Glutamatergic neuron (in vitro differentiated cells): ENCODE measurements around the gene SHANK1. TPM values are rescaled to one million over a fixed set of nuclear protein-coding genes. Genes with fewer than 3 reads are reported as not detected.

ENCODE experiments used
- DNase-seq: peaks from one replicate; pipeline ENCODE4 v3.0.0; 2022
- H3K27ac Mint-ChIP-seq: one replicate; pipeline ENCODE4 v1.8.0; 2020; ENCODE audit warnings: mild to moderate bottlenecking, mixed read lengths, inconsistent platforms; ENCODE audit not compliant: unreplicated experiment
- H3K27me3 Mint-ChIP-seq: one replicate; pipeline ENCODE4 v1.8.0; 2020; ENCODE audit warnings: mild to moderate bottlenecking, moderate library complexity, mixed read lengths, inconsistent platforms; ENCODE audit not compliant: unreplicated experiment
- H3K36me3 Mint-ChIP-seq: one replicate; pipeline ENCODE4 v1.8.0; 2020; ENCODE audit warnings: mild to moderate bottlenecking, mixed read lengths, inconsistent platforms; ENCODE audit not compliant: unreplicated experiment
- H3K4me1 Mint-ChIP-seq: one replicate; pipeline ENCODE4 v1.8.0; 2020; ENCODE audit warnings: mild to moderate bottlenecking, low read depth, mixed read lengths, inconsistent platforms; ENCODE audit not compliant: unreplicated experiment
- H3K4me3 Mint-ChIP-seq: one replicate; pipeline ENCODE4 v1.8.0; 2020; ENCODE audit warnings: mild to moderate bottlenecking, mixed read lengths, inconsistent platforms; ENCODE audit not compliant: unreplicated experiment
- H3K9me3 Mint-ChIP-seq: one replicate; pipeline ENCODE4 v1.8.0; 2020; ENCODE audit warnings: mild to moderate bottlenecking, moderate library complexity, mixed read lengths, inconsistent platforms; ENCODE audit not compliant: unreplicated experiment
- total RNA-seq: library from RNA; stranded (reverse); fragmentation: NEBNext Ultra II Directional; extraction: Animal tissue kit (Norgen Biotek cat#: 25700); gene quantifications from one replicate; pipeline ENCODE4 v1.2.1, GENCODE V29; 2021; ENCODE audit not compliant: unreplicated experiment
- TF ChIP-seq, protein P1 (sequence below): fragments of 200-600 bp; sonication (generic); IDR thresholded peaks from one replicate; pipeline ENCODE4 v1.5.0; 2021; ENCODE audit not compliant: partially characterized antibody, unreplicated experiment

Gene SHANK1
- total RNA-seq, 1 donor from 2014 or later = 19.0 TPM

DNA sequence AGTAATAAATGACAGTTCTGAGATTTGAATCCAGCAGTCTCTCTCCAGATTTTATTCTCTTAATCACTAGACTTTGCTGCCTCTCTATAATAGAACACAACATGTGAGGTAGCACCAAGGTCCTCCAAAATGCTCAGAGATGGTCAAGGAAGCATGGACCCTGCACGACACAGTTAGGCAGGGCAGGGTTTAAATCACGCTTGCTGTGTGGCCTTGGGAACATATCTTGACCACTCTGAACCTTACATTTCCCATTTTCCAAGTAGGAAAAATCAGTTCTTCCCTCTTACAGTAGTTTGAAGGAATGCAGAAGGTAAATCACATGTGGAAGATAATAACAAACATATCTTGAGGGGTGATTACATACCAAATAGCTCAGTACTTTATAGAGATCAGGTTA, 86.2 kb downstream of the SHANK1 start:
- no peak for DNase-seq
- TF ChIP-seq, protein P1, sequence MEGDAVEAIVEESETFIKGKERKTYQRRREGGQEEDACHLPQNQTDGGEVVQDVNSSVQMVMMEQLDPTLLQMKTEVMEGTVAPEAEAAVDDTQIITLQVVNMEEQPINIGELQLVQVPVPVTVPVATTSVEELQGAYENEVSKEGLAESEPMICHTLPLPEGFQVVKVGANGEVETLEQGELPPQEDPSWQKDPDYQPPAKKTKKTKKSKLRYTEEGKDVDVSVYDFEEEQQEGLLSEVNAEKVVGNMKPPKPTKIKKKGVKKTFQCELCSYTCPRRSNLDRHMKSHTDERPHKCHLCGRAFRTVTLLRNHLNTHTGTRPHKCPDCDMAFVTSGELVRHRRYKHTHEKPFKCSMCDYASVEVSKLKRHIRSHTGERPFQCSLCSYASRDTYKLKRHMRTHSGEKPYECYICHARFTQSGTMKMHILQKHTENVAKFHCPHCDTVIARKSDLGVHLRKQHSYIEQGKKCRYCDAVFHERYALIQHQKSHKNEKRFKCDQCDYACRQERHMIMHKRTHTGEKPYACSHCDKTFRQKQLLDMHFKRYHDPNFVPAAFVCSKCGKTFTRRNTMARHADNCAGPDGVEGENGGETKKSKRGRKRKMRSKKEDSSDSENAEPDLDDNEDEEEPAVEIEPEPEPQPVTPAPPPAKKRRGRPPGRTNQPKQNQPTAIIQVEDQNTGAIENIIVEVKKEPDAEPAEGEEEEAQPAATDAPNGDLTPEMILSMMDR = no peak
- H3K4me1 Mint-ChIP-seq = peaks cover 1% of the 10 kb centered on the region
- no peak overlapping the region for H3K4me3 Mint-ChIP-seq
- H3K27me3 Mint-ChIP-seq = peaks cover 17% of the 10 kb centered on the region
- no peak overlapping the region for H3K27ac Mint-ChIP-seq
- peaks cover 20% of the 10 kb centered on the region for H3K36me3 Mint-ChIP-seq
- H3K9me3 Mint-ChIP-seq = peaks cover 19% of the 10 kb centered on the region

DNA sequence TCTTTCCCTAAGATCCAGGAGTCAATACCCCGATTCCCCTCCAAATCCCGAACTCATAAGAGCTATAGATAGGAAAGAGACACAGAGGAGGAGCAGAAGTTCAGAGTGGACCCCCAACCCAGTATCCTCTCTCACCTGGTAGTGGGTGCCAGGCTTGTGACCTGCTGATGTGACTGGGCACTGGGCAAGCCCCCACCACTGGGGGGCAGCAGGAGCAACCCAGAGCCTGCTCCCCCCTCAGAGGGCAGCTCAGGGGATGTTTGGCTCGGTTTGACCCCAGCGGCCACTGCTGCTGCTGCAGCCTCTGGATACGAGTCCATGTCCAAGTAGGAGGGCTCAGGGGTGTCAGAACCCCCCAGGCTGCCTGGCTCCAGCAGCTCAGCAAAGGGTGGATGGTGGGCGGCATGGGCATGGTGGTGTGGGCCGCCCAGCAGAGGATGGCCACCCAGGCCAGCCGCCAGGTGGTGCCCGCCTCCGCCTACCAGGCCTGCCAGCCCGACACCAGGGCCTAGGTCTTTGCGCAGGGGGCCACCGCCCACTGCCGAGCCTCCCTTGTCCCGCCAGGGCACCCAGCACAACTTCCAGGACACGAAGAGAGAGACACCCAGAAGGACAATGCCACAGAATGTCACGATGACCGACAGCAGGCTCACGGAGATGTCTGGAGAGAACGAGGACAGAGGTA, 87.3 kb downstream of the SHANK1 start:
- Mint-ChIP-seq H3K27me3 (peaks cover 11% of the 10 kb centered on the region), H3K27ac (no peak overlapping the region), H3K4me1 (no peaks in the 10 kb centered on the region), H3K36me3 (peaks cover 20% of the 10 kb centered on the region), H3K9me3 (peaks cover 16% of the 10 kb centered on the region), H3K4me3 (no peak overlapping the region)
- TF ChIP-seq, protein P1 = no peak
- no peak for DNase-seq

DNA sequence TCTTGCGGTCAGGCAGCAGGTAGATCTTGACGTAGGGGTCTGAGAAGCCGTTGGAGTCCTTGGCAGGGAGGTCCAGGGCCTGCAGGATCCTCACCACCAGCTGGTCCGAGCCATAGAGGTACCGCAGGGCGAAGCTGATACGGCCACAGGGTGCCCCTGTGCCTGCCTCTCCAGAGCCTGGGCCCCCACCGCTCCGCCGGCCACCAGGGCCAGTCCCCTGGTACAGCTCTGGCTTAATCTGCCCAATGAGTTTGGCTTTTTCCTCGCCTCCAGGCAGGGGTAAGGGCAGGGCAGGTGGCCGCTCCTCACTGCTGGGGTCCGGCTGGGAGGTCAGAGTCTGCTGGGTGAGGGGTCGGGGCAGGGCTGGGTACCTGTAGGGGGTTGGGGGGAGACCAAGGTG, 89.8 kb downstream of the SHANK1 start:
- TF ChIP-seq, protein P1 = no peak
- Mint-ChIP-seq H3K27ac (no peak overlapping the region), H3K4me3 (no peak overlapping the region), H3K9me3 (peaks cover 15% of the 10 kb centered on the region), H3K27me3 (peaks cover 12% of the 10 kb centered on the region), H3K4me1 (no peaks in the 10 kb centered on the region), H3K36me3 (peaks cover 5% of the 10 kb centered on the region)
- no peak for DNase-seq

DNA sequence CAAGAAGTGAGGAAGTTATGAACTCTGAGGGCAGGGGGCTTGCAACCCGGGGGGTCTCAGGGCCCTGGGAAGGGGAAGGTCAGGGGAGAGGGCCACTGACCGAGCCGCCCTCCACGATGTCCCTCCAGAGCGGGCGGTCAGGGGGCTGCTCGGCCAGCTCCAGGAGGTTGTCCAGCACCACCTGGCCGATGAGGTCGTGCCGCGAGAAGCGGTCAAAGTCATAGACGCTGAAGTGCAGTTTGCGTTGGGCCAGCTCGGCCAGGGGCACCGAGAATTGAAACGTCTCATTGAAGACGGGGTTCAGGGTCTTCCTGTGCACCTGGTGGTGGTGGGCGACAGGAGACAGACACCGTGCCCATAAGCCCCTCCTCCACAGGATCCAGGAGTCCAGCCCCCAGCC, 90.4 kb downstream of the SHANK1 start:
- Mint-ChIP-seq H3K9me3 (peaks cover 12% of the 10 kb centered on the region), H3K27me3 (peaks cover 12% of the 10 kb centered on the region), H3K4me1 (no peaks in the 10 kb centered on the region), H3K4me3 (no peak overlapping the region), H3K27ac (no peak overlapping the region), H3K36me3 (peaks cover 4% of the 10 kb centered on the region)
- TF ChIP-seq, protein P1 = no peak
- DNase-seq = no peak

DNA sequence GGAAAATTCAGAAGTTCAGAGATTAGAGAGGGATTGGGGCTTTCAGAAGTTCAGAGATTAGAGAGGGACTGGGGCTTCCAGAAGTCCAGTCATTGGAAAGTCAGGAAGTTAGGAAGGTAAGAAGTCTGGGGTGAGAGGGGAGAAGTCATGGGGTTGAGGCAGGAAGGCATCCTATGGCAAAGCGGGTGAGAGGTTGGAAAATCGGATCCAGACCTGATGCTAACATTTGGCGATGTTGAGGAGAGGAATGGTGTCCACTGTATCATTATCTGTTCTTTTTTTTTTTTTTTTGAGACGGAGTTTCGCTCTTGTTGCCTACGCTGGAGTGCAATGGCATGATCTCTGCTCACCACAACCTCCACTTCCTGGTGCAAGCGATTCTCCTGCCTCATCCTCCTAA, 91.1 kb downstream of the SHANK1 start:
- TF ChIP-seq, protein P1 = no peak
- Mint-ChIP-seq H3K27ac (no peak overlapping the region), H3K4me3 (no peak overlapping the region), H3K27me3 (peaks cover 12% of the 10 kb centered on the region), H3K9me3 (peaks cover 10% of the 10 kb centered on the region), H3K36me3 (no peaks in the 10 kb centered on the region), H3K4me1 (no peaks in the 10 kb centered on the region)
- DNase-seq = no peak
